22Rv1 (cell line): ENCODE results near the gene PEX6.
"Not testable (repeated sequence)": the region's sequence is repeated elsewhere in the genome, so short reads cannot be mapped to it uniquely, and the experiment has no call there.

Experiments
- H3K27ac ChIP-seq: fragments of 450-650 bp; 2 replicates; pipeline ENCODE4 v1.5.1; 2017
- ZFX ChIP-seq: fragments of 450-650 bp; IDR thresholded peaks from 2 replicates; pipeline ENCODE4 v1.6.1; 2017; ENCODE audit warnings: antibody characterized with exemption, borderline replicate concordance
- TF ChIP-seq, protein P1 (sequence below): fragments of 450-650 bp; IDR thresholded peaks from 2 replicates; pipeline ENCODE4 v1.5.1; 2017; ENCODE audit warnings: mild to moderate bottlenecking

PEX6 gene

DNA sequence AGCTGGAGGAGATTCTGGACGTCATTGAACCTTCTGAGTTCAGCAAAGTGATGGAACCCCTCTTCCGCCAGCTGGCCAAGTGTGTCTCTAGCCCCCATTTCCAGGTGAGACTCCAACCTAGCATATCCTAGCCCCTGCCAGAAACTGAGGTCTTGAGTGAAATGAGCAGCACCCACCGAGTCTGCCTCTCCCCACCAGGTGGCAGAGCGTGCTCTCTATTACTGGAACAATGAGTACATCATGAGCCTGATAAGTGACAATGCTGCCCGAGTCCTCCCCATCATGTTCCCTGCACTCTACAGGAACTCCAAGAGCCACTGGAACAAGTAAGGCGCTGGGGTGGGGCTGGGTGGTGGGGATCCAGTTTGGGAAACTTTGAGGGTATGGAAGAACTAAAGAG, 30.1 kb upstream of the PEX6 start:
- H3K27ac ChIP-seq = no peak overlapping the region
- TF ChIP-seq, protein P1, sequence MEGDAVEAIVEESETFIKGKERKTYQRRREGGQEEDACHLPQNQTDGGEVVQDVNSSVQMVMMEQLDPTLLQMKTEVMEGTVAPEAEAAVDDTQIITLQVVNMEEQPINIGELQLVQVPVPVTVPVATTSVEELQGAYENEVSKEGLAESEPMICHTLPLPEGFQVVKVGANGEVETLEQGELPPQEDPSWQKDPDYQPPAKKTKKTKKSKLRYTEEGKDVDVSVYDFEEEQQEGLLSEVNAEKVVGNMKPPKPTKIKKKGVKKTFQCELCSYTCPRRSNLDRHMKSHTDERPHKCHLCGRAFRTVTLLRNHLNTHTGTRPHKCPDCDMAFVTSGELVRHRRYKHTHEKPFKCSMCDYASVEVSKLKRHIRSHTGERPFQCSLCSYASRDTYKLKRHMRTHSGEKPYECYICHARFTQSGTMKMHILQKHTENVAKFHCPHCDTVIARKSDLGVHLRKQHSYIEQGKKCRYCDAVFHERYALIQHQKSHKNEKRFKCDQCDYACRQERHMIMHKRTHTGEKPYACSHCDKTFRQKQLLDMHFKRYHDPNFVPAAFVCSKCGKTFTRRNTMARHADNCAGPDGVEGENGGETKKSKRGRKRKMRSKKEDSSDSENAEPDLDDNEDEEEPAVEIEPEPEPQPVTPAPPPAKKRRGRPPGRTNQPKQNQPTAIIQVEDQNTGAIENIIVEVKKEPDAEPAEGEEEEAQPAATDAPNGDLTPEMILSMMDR = peak; percentile 57
- TF ChIP-seq ZFX = no peak

DNA sequence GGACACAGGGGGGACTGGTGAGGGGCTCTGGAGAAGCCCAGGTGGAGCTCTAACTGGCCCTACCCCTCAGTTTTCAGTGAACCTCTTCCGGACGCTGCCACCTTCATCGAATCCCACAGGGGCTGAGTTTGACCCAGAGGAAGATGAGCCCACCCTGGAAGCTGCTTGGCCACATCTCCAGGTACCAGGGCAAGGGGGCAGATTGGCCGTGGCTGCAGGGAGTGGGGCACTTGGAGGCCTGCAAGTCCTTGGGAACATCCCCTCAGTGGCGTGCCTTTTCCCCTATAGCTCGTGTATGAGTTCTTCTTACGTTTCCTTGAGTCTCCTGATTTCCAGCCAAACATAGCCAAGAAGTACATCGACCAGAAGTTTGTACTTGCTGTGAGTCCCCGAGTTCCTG, 28.1 kb upstream of the PEX6 start:
- H3K27ac ChIP-seq = no peak overlapping the region
- TF ChIP-seq, protein P1 = no peak
- no peak for TF ChIP-seq ZFX

GRCh38 chr6:43006251-43006650, 27.3 kb upstream of the PEX6 start:
- no peak for TF ChIP-seq ZFX
- TF ChIP-seq, protein P1 = no peak
- no peak overlapping the region for H3K27ac ChIP-seq

DNA sequence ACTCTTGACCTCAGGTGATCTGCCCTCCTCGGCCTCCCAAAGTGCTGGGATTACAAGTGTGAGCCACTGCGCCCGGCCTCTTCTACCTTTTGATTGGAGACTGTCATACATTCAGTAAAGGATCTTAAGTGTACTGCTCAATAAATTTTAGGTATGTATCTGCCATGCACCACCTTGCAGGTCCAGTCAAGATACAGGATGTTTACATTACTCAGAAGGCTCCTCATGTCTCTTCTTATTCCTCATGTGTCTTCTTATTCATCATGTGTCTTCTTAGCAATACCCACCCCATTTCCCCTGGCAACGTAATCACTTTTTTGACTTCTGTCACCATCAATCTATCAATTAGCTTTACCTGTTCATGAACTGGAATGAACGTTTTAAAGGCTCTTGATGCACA, 26.9 kb upstream of the PEX6 start:
- TF ChIP-seq, protein P1 = no peak
- no peak for TF ChIP-seq ZFX
- no peak overlapping the region for H3K27ac ChIP-seq

- TF ChIP-seq, protein P1 = no peak
- no peak for TF ChIP-seq ZFX
- no peak overlapping the region for H3K27ac ChIP-seq
Observed at GRCh38 chr6:43001843-43002242, 22.9 kb upstream of the PEX6 start.

- not testable (repeated sequence) for H3K27ac ChIP-seq
Observed at GRCh38 chr6:42998205-42998604, 19.2 kb upstream of the PEX6 start.

GRCh38 chr6:42996513-42996912, 17.5 kb upstream of the PEX6 start:
- H3K27ac ChIP-seq = peak overlapping the region; percentile 53
- TF ChIP-seq, protein P1 = peak; percentile 35
- TF ChIP-seq ZFX = no peak

DNA sequence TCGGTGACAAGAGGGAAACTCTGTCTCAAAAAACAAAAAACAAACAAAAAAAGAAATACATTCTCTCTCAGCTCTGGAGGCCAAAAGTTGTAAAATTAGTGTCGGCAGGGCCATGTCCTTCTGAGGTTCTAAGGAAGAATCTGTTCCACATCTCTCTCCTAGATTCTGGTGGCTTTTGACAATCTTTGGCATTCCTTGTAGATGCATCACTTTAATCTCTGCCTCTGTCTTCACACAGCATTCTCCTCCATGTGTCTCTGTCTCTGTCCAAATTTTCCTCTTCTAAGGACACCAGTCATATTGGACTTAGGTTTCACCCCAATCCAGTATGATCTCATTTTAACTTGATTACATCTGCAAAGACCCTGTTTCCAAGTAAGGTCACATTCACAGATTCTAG, 14.5 kb upstream of the PEX6 start:
- no peak for TF ChIP-seq ZFX
- TF ChIP-seq, protein P1 = no peak
- no peak overlapping the region for H3K27ac ChIP-seq
